ENCODE data around the gene KRT71.

KRT71 gene

GRCh38 chr12:52579468-52580465 is 26.8 kb upstream of the KRT71 start:
- H3K9ac ChIP-seq (ENCODE audit: low read length), result no peak overlapping the region
- no peaks in the 10 kb centered on the region for H3K4me1 ChIP-seq (ENCODE audit: insufficient read depth, low read length, severe bottlenecking)
- TF ChIP-seq CTCF (IDR thresholded peaks at IDR 0.05; ENCODE audit: low read length) (no peak), EZH2 (IDR thresholded peaks at IDR 0.05; ENCODE audit: borderline replicate concordance, low read length) (no peak)
- no peak overlapping the region for H2AFZ ChIP-seq (ENCODE audit: low read length)
- H3K9me2 ChIP-seq (ENCODE audit: low read depth, low read length), result no peaks in the 10 kb centered on the region
- H4K20me1 ChIP-seq (ENCODE audit: insufficient read depth, low read length), result no peaks in the 10 kb centered on the region
- no peaks in the 10 kb centered on the region for H3K36me3 ChIP-seq (ENCODE audit: insufficient read depth, low read length)
- no peaks in the 10 kb centered on the region for H3K27me3 ChIP-seq (ENCODE audit: insufficient read depth, low read length)
- no peaks in the 10 kb centered on the region for H3K9me3 ChIP-seq (ENCODE audit: low read length)
- no peak overlapping the region for H3K4me2 ChIP-seq (ENCODE audit: low read length)
- no peaks in the 10 kb centered on the region for H3F3A ChIP-seq (ENCODE audit: insufficient read depth, low read length)
- H3K27ac ChIP-seq (ENCODE audit: low read depth, low read length, poor library complexity, severe bottlenecking), result no peak overlapping the region
- no peaks in the 10 kb centered on the region for H3K79me2 ChIP-seq (ENCODE audit: insufficient read depth, low read length)
- no peak overlapping the region for H3K4me3 ChIP-seq (ENCODE audit: low read depth, low read length, poor library complexity, severe bottlenecking)

GRCh38 chr12:52578469-52578868 is 25.5 kb upstream of the KRT71 start:
- H3K79me2 ChIP-seq (ENCODE audit: insufficient read depth, low read length), result no peaks in the 10 kb centered on the region
- no peak overlapping the region for H3K9ac ChIP-seq (ENCODE audit: low read length)
- H3K9me2 ChIP-seq (ENCODE audit: low read depth, low read length), result no peaks in the 10 kb centered on the region
- no peaks in the 10 kb centered on the region for H3K4me1 ChIP-seq (ENCODE audit: insufficient read depth, low read length, severe bottlenecking)
- no peak overlapping the region for H3K4me3 ChIP-seq (ENCODE audit: low read depth, low read length, poor library complexity, severe bottlenecking)
- no peaks in the 10 kb centered on the region for H3K9me3 ChIP-seq (ENCODE audit: low read length)
- H3K27me3 ChIP-seq (ENCODE audit: insufficient read depth, low read length), result no peaks in the 10 kb centered on the region
- no peaks in the 10 kb centered on the region for H4K20me1 ChIP-seq (ENCODE audit: insufficient read depth, low read length)
- H3K4me2 ChIP-seq (ENCODE audit: low read length), result no peak overlapping the region
- H3K27ac ChIP-seq (ENCODE audit: low read depth, low read length, poor library complexity, severe bottlenecking), result no peak overlapping the region
- no peak overlapping the region for H2AFZ ChIP-seq (ENCODE audit: low read length)
- TF ChIP-seq EZH2 (IDR thresholded peaks at IDR 0.05; ENCODE audit: borderline replicate concordance, low read length), result no peak
- TF ChIP-seq CTCF (IDR thresholded peaks at IDR 0.05; ENCODE audit: low read length), result no peak
- no peaks in the 10 kb centered on the region for H3F3A ChIP-seq (ENCODE audit: insufficient read depth, low read length)
- H3K36me3 ChIP-seq (ENCODE audit: insufficient read depth, low read length), result no peaks in the 10 kb centered on the region

- Histone ChIP-seq H4K20me1 (ENCODE audit: insufficient read depth, low read length) (no peaks in the 10 kb centered on the region), H3K4me3 (ENCODE audit: low read depth, low read length, poor library complexity, severe bottlenecking) (no peak overlapping the region), H3K79me2 (ENCODE audit: insufficient read depth, low read length) (no peaks in the 10 kb centered on the region), H3K9me2 (ENCODE audit: low read depth, low read length) (no peaks in the 10 kb centered on the region), H2AFZ (ENCODE audit: low read length) (no peak overlapping the region), H3K9me3 (ENCODE audit: low read length) (no peaks in the 10 kb centered on the region), H3K27me3 (ENCODE audit: insufficient read depth, low read length) (no peaks in the 10 kb centered on the region), H3K4me2 (ENCODE audit: low read length) (no peak overlapping the region), H3K36me3 (ENCODE audit: insufficient read depth, low read length) (no peaks in the 10 kb centered on the region), H3K9ac (ENCODE audit: low read length) (no peak overlapping the region), H3F3A (ENCODE audit: insufficient read depth, low read length) (no peaks in the 10 kb centered on the region), H3K27ac (ENCODE audit: low read depth, low read length, poor library complexity, severe bottlenecking) (no peak overlapping the region), H3K4me1 (ENCODE audit: insufficient read depth, low read length, severe bottlenecking) (no peaks in the 10 kb centered on the region)
- TF ChIP-seq EZH2 (IDR thresholded peaks at IDR 0.05; ENCODE audit: borderline replicate concordance, low read length) (no peak), CTCF (IDR thresholded peaks at IDR 0.05; ENCODE audit: low read length) (no peak)
Measured at GRCh38 chr12:52577316-52577715, 24.4 kb upstream of the KRT71 start.

All from OCI-LY1 (cell line).